HG02678 (cell line): ENCODE measurements around the gene NR0B2.
"Not testable (repeated sequence)": the region's sequence is repeated elsewhere in the genome, so short reads cannot be mapped to it uniquely, and the experiment has no call there.

Experiments
- ATAC-seq: cut with Tn5 transposase; IDR thresholded peaks from one replicate; pipeline ENCODE4 v1.9.1; 2021; ENCODE audit warnings: mild to moderate bottlenecking, moderate library complexity; ENCODE audit not compliant: unreplicated experiment

The NR0B2 gene

DNA sequence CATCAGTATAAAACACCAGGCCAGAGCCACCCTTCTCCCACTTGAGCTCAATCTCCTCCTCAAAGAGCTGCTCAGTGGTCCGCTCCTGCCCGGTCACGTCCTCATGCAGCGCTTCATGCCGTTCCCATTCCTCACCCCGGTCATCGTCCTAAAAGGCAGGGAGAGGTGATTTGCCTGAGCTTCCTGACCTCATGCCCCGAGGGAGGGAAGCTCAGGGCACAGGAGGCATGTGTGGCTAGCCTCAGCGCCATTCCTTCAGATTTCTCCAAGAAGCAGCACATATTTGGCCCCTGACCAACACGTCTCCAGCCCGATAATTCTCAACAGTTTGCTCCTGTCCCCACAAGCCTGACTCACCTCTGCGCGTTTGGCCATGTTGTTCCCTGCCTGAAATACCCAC lies 19.5 kb downstream of the NR0B2 start:
- no peak for ATAC-seq

DNA sequence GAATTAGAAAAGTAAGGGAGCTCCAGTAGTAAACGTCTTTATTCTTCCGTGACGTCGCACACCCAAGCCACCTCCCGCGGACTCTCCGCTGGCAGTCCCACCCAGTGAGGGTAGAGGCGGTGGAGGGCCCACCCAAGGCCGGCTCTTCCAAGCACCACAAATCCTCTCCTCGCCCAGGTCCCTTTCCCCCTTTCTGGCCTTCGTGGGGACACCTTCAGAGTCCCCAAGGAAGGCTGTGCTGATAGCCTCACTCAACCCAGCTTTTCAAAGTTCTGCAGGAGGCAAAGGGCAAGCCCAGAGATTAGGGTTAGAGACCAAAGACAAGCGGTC lies 23.3 kb downstream of the NR0B2 start:
- ATAC-seq = peak; percentile 37

DNA sequence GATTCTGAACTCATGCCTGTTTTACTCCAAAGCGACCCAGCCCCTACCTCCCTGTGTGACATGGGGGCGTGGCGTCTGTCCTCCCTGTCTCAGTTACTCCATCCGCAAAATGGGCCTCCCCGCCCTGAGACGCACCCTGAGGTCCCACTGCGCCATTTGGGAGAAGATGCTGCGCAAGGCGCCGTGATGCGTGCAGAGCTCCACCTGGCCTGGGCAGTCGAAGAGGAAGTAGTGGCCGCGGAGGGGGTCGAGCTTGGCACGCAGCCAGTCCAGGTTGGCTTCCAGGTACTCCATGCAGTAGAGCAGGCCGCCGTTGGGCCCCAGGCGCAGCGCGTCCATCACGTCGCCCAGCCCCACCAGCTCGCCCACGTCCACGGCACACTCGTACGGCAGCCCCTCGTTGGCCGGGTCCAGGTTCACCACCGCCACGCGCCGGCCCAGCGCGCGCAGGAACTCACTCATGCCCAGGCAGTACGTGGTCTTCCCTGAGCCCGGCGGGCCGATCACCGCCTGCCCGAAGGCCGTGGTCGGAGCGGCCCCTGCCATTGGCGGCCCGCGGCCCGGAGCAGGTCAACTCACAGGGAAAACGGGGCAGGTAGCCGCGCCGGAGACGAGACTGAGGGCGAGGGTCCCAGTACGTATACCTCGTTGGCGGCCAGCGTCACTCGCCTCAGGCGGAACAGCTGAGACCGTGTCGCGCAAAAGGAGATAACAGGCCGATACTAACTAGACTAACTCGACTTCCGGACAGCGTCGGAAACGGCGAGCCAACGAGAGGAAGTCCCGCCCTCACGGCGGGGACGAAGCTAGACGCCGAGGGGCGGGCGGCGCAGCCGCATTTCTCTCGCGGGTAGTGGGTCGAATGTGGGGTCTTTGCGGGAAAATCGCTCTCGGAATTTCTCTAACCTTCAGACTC lies 24.0 kb downstream of the NR0B2 start, which contains the start of gene GPN2:
GPN2 (minus strand) TSS at position 733 of the 916 bp plus-strand sequence; CDS start at position 546, 187 bp downstream.
- ATAC-seq = peak; percentile 87

DNA sequence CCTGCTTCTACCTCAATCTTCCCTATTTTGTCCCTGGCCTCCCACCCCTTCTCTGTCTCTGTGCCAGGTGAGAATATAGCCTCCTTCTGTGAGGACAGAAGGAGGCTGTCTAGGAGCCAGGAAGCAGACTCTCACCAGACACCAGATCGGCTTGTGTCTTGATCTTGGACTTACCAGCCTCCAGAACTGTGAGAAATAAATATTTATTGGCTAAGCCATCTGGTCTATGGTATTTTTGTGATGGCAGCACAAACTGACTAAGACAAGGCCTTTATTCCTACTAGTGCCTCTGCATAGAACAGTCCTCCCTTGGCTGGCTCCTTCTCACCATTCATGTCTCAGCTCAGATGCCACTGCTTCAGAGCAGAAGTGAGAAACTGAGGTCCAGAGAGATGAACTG lies 25.5 kb downstream of the NR0B2 start:
- ATAC-seq = no peak

DNA sequence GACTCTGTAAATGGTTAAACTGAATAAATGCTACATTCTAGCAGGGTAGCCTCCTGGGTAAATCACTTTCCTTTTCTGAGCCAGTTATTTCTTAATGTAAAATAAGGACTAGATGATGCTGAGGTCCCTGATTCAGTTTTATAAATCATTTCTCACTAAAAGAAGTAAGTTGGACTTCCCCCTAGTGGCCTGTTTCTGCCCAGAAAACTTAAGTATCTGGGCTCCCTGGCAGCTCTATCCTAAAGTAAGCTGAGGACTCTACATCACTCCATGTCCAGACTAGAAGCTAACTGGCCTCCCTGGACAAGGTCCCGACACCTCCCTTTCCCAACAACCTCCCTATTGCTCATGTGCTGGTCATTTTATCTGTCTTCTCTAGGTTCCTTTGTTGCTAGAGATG lies 26.6 kb downstream of the NR0B2 start:
- no peak for ATAC-seq

DNA sequence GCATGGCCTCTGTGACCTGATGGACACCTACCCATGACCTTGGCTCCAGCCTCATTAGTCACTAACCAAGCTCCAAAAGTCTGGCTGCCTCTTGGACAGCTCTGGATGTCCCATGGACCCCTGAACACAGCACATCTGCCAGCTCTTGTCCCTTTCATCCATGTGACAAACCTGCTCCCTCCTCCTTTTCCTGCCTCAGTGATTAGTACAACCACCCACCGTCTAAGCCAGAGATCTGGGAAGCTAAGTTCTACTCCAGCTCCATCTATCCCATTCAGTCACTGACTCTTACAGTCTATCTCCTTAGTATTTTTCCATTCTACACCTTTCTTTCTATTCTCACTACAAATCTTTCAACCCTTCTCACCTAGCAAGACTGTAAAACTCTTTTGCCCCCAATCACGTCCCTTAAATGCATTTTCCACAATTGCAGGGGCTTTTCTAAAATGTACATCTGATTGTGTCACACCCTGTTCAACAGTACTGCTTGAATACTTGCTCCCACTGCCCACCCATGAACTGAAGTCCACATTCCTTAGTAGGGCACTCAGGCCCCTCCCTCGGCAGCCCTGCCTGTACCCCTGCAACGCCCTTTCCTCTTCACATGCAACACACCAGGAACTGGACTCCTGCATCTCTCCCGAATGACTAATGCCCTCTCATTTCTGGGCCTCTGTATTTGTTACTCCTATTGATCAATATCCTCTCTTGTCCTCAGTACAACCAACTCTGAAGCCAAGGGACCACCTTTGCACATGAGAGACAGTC lies 30.9 kb downstream of the NR0B2 start:
- no peak for ATAC-seq

DNA sequence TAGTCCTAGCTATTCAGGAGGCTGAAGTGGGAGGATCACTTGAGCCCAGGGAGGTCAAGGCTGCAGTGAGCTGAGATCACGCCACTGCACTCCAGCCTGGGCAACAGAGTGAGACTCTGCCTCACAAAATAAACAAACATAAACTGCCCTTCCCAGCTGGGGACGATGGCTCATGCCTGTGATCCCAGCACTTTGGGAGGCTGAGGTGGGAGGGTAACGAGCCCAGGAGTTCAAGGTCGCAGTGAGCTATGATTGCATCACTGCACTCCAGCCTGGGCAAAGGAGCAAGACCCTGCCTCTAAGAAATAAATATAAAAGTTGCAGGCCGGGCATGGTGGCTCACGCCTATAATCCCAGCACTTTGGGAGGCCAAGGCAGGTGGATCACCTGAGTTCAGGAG lies 32.2 kb downstream of the NR0B2 start:
- not testable (repeated sequence) for ATAC-seq

DNA sequence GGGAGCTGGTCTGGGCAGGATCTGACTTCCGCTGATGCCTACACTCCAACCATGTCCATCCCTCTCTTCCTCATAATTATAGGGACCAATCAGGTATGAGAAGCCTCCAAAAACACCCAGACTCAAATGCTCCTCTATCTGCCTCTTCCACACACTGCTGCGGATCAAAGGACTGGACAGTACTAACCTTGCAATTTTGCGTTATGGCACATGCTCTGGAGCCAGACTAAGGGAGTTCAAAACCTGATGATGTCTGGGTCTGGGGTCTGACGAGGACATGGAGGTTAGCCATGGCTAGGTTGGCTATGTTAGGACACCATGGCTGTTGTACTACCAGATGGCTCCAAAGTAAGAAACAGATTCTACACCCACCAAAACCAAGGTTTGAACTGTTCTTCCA lies 34.0 kb downstream of the NR0B2 start:
- ATAC-seq = no peak

DNA sequence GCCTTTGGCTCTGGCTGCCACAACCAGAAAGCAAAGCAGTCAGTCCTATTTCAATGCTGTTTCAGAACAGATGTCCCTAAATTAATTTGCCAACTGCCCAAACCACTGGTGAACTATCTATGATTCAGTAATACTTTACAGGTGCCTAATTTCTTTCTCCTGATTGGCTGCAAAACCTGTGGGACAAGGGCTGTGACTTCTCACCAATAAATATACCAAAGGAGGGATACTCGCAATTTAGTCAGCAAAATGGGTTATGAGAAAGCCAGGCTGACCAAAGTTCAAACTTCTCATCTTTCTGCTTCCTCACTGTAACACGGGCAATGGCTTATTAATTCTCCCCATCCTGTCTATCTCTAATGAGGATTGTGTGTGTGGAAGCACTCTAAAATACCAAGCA lies 36.4 kb downstream of the NR0B2 start:
- no peak for ATAC-seq

DNA sequence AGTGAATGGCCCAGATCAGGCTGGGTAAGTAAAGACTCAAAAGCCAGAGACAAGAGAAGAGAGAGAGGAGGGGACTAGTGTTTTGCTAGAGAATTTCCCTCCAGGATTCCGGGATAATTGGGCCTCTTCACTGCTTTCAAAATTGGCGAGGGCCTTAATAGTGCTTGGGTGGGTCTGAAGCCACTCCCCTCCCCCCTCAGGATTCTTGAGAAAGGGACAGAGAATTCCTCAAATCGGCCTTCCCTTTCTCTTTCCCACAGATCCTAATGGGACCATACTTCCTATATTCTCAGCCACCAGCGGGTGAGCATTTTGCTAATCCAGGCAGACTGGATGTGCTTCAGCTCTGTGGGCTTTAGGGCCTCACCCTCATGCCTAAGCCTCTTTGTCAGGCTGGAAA lies 38.9 kb downstream of the NR0B2 start:
- ATAC-seq = no peak

DNA sequence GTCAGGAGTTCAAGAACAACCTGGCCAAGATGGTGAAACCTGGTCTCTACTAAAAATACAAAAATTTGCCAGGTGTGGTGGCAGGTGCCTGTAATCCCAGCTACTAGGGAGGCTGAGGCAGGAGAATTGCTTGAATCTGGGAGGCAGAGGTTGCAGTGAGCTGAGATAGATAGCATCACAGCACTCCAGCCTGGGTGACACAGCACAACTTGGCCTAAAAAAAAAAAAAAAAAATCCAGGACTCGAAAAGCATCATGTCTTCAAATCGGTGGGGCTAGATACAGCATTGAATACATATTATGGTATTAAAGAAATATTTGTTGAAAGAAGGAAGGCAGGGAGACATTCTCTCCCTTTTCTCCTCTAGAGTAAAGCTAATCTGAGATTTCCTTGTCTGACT lies 40.7 kb downstream of the NR0B2 start:
- ATAC-seq = not testable (repeated sequence)

DNA sequence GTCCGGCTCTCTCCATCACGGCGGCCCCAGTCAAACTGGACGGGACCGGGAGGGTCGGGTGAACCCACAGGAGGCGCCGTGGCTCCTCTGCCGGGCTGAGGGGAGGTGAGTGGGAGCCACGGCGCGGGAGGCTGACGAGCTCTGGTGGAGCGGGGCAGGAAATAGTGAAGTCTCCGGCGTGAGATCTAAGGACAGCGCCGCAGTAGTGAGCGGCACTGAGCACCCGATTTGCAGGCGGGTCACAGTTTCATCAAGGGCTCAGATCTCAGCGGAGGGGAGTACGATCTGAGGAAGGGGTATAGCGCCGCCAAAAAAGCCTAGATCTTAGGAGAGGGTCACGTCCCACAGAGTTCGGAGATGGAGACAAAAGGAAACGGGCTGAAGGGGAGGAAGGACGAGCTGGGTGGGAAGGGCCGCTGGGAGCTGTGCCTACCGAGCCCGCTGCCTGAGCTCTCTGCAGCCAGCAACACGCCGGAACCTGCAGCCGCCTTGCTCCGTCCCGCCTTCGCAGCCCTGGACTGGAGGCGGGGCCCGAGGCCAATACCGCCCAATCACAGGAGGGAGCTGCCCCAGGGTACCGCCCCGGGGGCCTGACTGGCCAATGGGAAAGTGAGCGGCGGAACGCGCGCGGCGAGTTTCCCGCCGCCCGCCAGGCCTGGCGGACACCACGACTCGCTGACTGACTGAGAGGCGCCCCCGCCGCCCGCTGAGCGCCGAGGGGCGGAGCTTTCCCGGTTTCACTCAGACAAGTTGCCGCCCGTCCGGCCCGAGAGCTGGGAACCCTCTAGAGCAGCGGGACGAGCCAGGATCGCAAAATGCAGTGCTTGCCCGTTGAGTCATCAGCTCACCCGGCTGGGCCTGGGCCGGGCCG lies 48.9 kb downstream of the NR0B2 start:
- peak; percentile 91 for ATAC-seq

DNA sequence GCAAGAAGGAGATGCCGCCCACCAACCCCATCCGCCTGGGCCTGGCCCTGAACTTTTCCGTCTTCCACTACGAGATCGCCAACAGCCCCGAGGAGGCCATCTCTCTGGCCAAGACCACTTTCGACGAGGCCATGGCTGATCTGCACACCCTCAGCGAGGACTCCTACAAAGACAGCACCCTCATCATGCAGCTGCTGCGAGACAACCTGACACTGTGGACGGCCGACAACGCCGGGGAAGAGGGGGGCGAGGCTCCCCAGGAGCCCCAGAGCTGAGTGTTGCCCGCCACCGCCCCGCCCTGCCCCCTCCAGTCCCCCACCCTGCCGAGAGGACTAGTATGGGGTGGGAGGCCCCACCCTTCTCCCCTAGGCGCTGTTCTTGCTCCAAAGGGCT lies 50.1 kb downstream of the NR0B2 start:
- ATAC-seq = no peak

DNA sequence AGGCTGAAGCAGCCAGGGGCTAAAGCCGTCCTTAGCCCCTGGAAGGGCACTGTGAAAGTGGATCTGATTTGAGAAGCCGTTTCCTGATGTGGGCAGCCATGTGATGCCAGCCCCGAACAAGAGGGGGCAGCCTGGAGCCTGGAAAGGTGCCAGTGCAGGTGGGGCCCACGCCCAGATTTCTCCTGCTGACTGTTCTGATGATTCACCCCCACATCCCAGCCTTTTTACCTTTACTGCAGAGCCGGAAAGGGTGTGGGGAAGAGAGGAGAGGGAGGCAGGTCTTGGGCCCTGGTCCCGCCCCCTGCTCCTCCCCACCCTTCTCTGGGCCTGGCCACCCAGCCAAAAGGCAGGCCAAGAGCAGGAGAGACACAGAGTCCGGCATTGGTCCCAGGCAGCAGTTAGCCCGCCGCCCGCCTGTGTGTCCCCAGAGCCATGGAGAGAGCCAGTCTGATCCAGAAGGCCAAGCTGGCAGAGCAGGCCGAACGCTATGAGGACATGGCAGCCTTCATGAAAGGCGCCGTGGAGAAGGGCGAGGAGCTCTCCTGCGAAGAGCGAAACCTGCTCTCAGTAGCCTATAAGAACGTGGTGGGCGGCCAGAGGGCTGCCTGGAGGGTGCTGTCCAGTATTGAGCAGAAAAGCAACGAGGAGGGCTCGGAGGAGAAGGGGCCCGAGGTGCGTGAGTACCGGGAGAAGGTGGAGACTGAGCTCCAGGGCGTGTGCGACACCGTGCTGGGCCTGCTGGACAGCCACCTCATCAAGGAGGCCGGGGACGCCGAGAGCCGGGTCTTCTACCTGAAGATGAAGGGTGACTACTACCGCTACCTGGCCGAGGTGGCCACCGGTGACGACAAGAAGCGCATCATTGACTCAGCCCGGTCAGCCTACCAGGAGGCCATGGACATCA lies 50.7 kb downstream of the NR0B2 start, which contains the start of gene SFN:
SFN (plus strand) TSS at position 369 of the 904 bp plus-strand sequence; CDS start at position 433, 64 bp downstream.
- ATAC-seq = no peak

DNA sequence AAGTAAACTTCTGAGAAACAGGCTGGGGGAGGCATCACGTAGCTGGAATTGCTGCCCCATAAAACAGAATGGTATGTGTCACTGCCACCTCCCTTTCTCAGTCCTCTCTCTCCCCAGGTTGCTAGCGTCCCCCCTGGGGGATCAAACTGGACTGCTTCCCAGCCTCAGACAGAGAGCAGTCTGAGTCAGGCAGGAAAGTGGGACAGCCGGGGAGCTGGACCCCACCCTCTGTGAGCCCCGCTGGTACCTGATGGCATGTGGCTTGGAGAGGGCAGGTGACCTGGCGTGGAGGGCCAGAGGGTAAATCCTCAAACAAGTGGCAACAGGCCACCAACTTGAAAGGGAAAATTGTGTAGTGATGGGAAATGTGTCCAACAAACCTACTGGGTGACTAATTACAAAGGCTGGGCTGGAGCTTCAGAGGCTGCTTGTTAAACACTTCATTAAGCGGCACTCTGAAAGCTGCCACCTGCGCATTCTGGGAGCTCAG lies 51.8 kb downstream of the NR0B2 start:
- ATAC-seq = no peak
